Measurements from ENCODE around the gene CCNC. TPM values are rescaled to one million over a fixed set of nuclear protein-coding genes. Genes with fewer than 3 reads are reported as not detected.

Gene CCNC
- total and polyA plus RNA-seq, 2 of the 13 experiments (the other 11 are each of a cell fraction or from before 2014, with no cell fraction given), result 69.6 to 141 TPM

- TF ChIP-seq UBTF (CRISPR knock-in tag; IDR thresholded peaks at IDR 0.05), result peak; percentile 82
- 0 out of 2 replicates have a peak, but pooled peaks have one; percentile 31 for TF ChIP-seq ZBTB10 (CRISPR knock-in tag; IDR thresholded peaks at IDR 0.05; ENCODE audit: borderline replicate concordance)
- 0 out of 2 replicates have a peak, but pooled peaks have one; percentile 32 for TF ChIP-seq HMGXB3 (CRISPR knock-in tag; IDR thresholded peaks at IDR 0.05; ENCODE audit: borderline replicate concordance)
- TF ChIP-seq SALL1 (CRISPR knock-in tag; IDR thresholded peaks at IDR 0.05), result peak; percentile 61; the same call in 1 of the 2 replicates
- TF ChIP-seq ZBTB20 (CRISPR knock-in tag; IDR thresholded peaks at IDR 0.05; ENCODE audit: borderline replicate concordance, low read depth), result no peak
- no peak for TF ChIP-seq ARNT (IDR thresholded peaks at IDR 0.05)
- peak; percentile 84 for TF ChIP-seq STAG1 (CRISPR knock-in tag; IDR thresholded peaks at IDR 0.05)
- TF ChIP-seq TFAP4 (IDR thresholded peaks at IDR 0.05; ENCODE audit: borderline replicate concordance, low read depth), result peak; percentile 64; the same call in 1 of the 2 replicates
- 0 out of 2 replicates have a peak, but pooled peaks have one; percentile 25 for TF ChIP-seq SRY (CRISPR knock-in tag; IDR thresholded peaks at IDR 0.05)
- no peak for TF ChIP-seq MBNL3 (CRISPR knock-in tag; conservative IDR thresholded peaks at IDR 0.05)
- no peak for TF ChIP-seq NFIC (IDR thresholded peaks at IDR 0.05; ENCODE audit: low read length)
- no peak for TF ChIP-seq ZNF816 (CRISPR knock-in tag; IDR thresholded peaks at IDR 0.05; ENCODE audit: borderline replicate concordance)
- no peak for TF ChIP-seq ZBTB2 (CRISPR knock-in tag; IDR thresholded peaks at IDR 0.05; ENCODE audit: low read depth)
- no peak for TF ChIP-seq POLR2AphosphoS2 (IDR thresholded peaks at IDR 0.05; ENCODE audit: low read depth, low read length)
- no peak for TF ChIP-seq HDAC1 (CRISPR knock-in tag; IDR thresholded peaks at IDR 0.05)
Measured at GRCh38 chr6:99588618-99589289, 20.3 kb upstream of the CCNC start (continued).
